Hepatocyte (in vitro differentiated cells): ENCODE data around the gene MGAM2. TPM values are rescaled to one million over a fixed set of nuclear protein-coding genes. Genes with fewer than 3 reads are reported as not detected.

Source experiments
- DNase-seq: peaks from one replicate; pipeline ENCODE4 v3.0.0-alpha.2; 2016; ENCODE audit warnings: low spot score
- H2AFZ ChIP-seq: fragments of 200-600 bp; sonication (generic); 2 replicates; pipeline ENCODE4 v1.6.0; 2016; ENCODE audit warnings: antibody characterized with exemption, mild to moderate bottlenecking
- H3K27ac ChIP-seq: fragments of 200-600 bp; sonication (generic); 2 replicates; pipeline ENCODE4 v1.5.1; 2016; ENCODE audit warnings: mild to moderate bottlenecking
- H3K27me3 ChIP-seq: fragments of 200-600 bp; sonication (generic); 2 replicates; pipeline ENCODE4 v1.6.1; 2016
- H3K36me3 ChIP-seq: fragments of 200-600 bp; sonication (generic); replicated peaks from 2 replicates; pipeline ENCODE4 v1.5.1; 2016; ENCODE audit warnings: low read depth; ENCODE audit not compliant: insufficient read depth
- H3K4me1 ChIP-seq: fragments of 200-600 bp; sonication (generic); 2 replicates; pipeline ENCODE4 v1.5.1; 2016; ENCODE audit warnings: mild to moderate bottlenecking, moderate library complexity; ENCODE audit not compliant: insufficient read depth
- H3K4me2 ChIP-seq: fragments of 200-600 bp; sonication (generic); 2 replicates; pipeline ENCODE4 v1.6.0; 2016
- H3K4me3 ChIP-seq: fragments of 200-600 bp; sonication (generic); 2 replicates; pipeline ENCODE4 v1.5.1; 2016; ENCODE audit warnings: mild to moderate bottlenecking
- H3K79me2 ChIP-seq: fragments of 200-600 bp; sonication (generic); 2 replicates; pipeline ENCODE4 v1.6.0; 2017; ENCODE audit warnings: mild to moderate bottlenecking
- H3K9me2 ChIP-seq: fragments of 200-600 bp; sonication (generic); replicated peaks from 2 replicates; pipeline ENCODE4 v1.6.0; 2017; ENCODE audit warnings: mild to moderate bottlenecking; ENCODE audit not compliant: insufficient read depth
- H3K9me3 ChIP-seq: fragments of 200-600 bp; sonication (generic); 2 replicates; pipeline ENCODE4 v1.5.1; 2016; ENCODE audit warnings: low read depth, mild to moderate bottlenecking
- H4K20me1 ChIP-seq: fragments of 200-600 bp; sonication (generic); 2 replicates; pipeline ENCODE4 v1.6.0; 2016; ENCODE audit warnings: mild to moderate bottlenecking; ENCODE audit not compliant: insufficient read depth, poor library complexity, severe bottlenecking
- CTCF ChIP-seq: fragments of 200-600 bp; sonication (generic); IDR thresholded peaks from 2 replicates; pipeline ENCODE4 v1.5.1; 2016; ENCODE audit warnings: antibody characterized with exemption, mild to moderate bottlenecking; ENCODE audit not compliant: poor library complexity
- EZH2 ChIP-seq: fragments of 200-600 bp; sonication (generic); IDR thresholded peaks from 2 replicates; pipeline ENCODE4 v1.6.1; 2016; ENCODE audit warnings: antibody characterized with exemption, mild to moderate bottlenecking, borderline replicate concordance
- EZH2phosphoT487 ChIP-seq: fragments of 200-600 bp; sonication (generic); IDR thresholded peaks from one replicate; pipeline ENCODE4 v1.6.1; 2018; ENCODE audit warnings: antibody characterized with exemption, mild to moderate bottlenecking, low read depth, moderate library complexity; ENCODE audit not compliant: unreplicated experiment, severe bottlenecking
- WGBS: methylation state at CpG from one replicate; pipeline ENCODE4 v1.1.6; 2016; ENCODE audit warnings: low lambda C conversion rate; ENCODE audit errors: missing lambda C conversion rate; 5-methylcytosine and 5-hydroxymethylcytosine counted together
- polyA plus RNA-seq: library from polyadenylated mRNA; unstranded; fragments of >200 nt; fragmentation: Nextera tagmentation; extraction: Ambion mirVana; gene quantifications from 2 replicates; pipeline ENCODE4 v1.2.1, GENCODE V29; 2016
- total RNA-seq: library from RNA; depleted of rRNA; stranded (reverse); fragments of >200 nt; gene quantifications from 2 replicates; pipeline ENCODE4 v1.2.3, GENCODE V29; 2014

Gene MGAM2
- total and polyA plus RNA-seq, 2 experiments from 2014 or later = 1.6 to 4.1 TPM

- H3K4me3 ChIP-seq = no peak overlapping the region
- WGBS = 86% methylated on average over 4 of the region's 4 CpGs
- no peaks in the 10 kb centered on the region for H3K9me2 ChIP-seq
- H3K9me3 ChIP-seq = no peaks in the 10 kb centered on the region
- H3K79me2 ChIP-seq = no peaks in the 10 kb centered on the region
- no peaks in the 10 kb centered on the region for H3K27me3 ChIP-seq
- TF ChIP-seq CTCF (no peak), EZH2 (no peak), EZH2phosphoT487 (no peak)
- H2AFZ ChIP-seq = no peak overlapping the region
- no peak overlapping the region for H3K4me2 ChIP-seq
- no peak overlapping the region for H3K27ac ChIP-seq
- H3K4me1 ChIP-seq = no peaks in the 10 kb centered on the region
- H3K36me3 ChIP-seq = no peaks in the 10 kb centered on the region
- no peak for DNase-seq
- H4K20me1 ChIP-seq = no peaks in the 10 kb centered on the region
Measured at GRCh38 chr7:142110098-142110497, 1.4 kb upstream of the MGAM2 start.

GRCh38 chr7:142110638-142111037 lies 880 bp upstream of the MGAM2 start:
- Histone ChIP-seq H3K9me3 (no peaks in the 10 kb centered on the region), H3K4me3 (no peak overlapping the region), H3K4me1 (no peaks in the 10 kb centered on the region), H3K9me2 (no peaks in the 10 kb centered on the region), H4K20me1 (no peaks in the 10 kb centered on the region), H3K36me3 (no peaks in the 10 kb centered on the region), H3K27ac (no peak overlapping the region), H3K27me3 (no peaks in the 10 kb centered on the region), H3K4me2 (no peak overlapping the region), H3K79me2 (no peaks in the 10 kb centered on the region), H2AFZ (no peak overlapping the region)
- TF ChIP-seq CTCF (no peak), EZH2phosphoT487 (no peak), EZH2 (no peak)
- WGBS = 84% methylated on average over 3 of the region's 3 CpGs
- DNase-seq = no peak

GRCh38 chr7:142112086-142112485 lies 568 bp downstream of the MGAM2 start:
- WGBS = 67% methylated on average over 1 of the region's 1 CpG

More at GRCh38 chr7:142112086-142112485, 568 bp downstream of the MGAM2 start:
- H2AFZ ChIP-seq = no peak overlapping the region
- DNase-seq = no peak
- peak overlapping the region; percentile 21 for H3K27ac ChIP-seq
- H4K20me1 ChIP-seq = no peaks in the 10 kb centered on the region
- H3K27me3 ChIP-seq = no peaks in the 10 kb centered on the region
- peak overlapping the region; percentile 61 for H3K4me2 ChIP-seq
- no peaks in the 10 kb centered on the region for H3K36me3 ChIP-seq
- H3K9me3 ChIP-seq = no peaks in the 10 kb centered on the region
- no peak overlapping the region for H3K4me3 ChIP-seq
- H3K9me2 ChIP-seq = no peaks in the 10 kb centered on the region
- no peak for TF ChIP-seq EZH2
- no peak for TF ChIP-seq CTCF
- H3K79me2 ChIP-seq = no peaks in the 10 kb centered on the region
- H3K4me1 ChIP-seq = no peaks in the 10 kb centered on the region
